H9 (cell line): Measurements from ENCODE around the gene NT5C. TPM values are rescaled to one million over a fixed set of nuclear protein-coding genes. Genes with fewer than 3 reads are reported as not detected.

Experiments used
- DNase-seq: peaks from one replicate; pipeline ENCODE4 v3.0.0-alpha.2; 2017
- H2AFZ ChIP-seq: one replicate; pipeline ENCODE4 v1.6.1; 2013; ENCODE audit warnings: mild to moderate bottlenecking, low read length, control low read depth, moderate library complexity
- H2AK5ac ChIP-seq: 2 replicates; pipeline ENCODE4 v1.6.1; 2013; ENCODE audit warnings: low read length, control low read depth, mixed read lengths; ENCODE audit not compliant: insufficient read length
- H2BK120ac ChIP-seq: one replicate; pipeline ENCODE4 v1.6.1; 2013; ENCODE audit warnings: low read depth, mild to moderate bottlenecking, low read length, control low read depth, inconsistent platforms; ENCODE audit not compliant: poor library complexity, severe bottlenecking
- H2BK12ac ChIP-seq: 2 replicates; pipeline ENCODE4 v1.6.1; 2013; ENCODE audit warnings: low read length, control low read depth, mixed read lengths, low read depth; ENCODE audit not compliant: insufficient read length
- H2BK15ac ChIP-seq: 2 replicates; pipeline ENCODE4 v1.6.1; 2013; ENCODE audit warnings: low read depth, low read length, control low read depth
- H2BK20ac ChIP-seq: one replicate; pipeline ENCODE4 v1.6.1; 2013; ENCODE audit warnings: low read depth, mild to moderate bottlenecking, low read length, control low read depth, inconsistent platforms; ENCODE audit not compliant: poor library complexity, severe bottlenecking
- H2BK5ac ChIP-seq: 2 replicates; pipeline ENCODE4 v1.6.1; 2013; ENCODE audit warnings: low read length, control low read depth, mixed read lengths; ENCODE audit not compliant: insufficient read length
- H3K14ac ChIP-seq: 2 replicates; pipeline ENCODE4 v1.6.1; 2013; ENCODE audit warnings: low read length, control low read depth; ENCODE audit not compliant: insufficient read depth
- H3K18ac ChIP-seq: 2 replicates; pipeline ENCODE4 v1.6.1; 2013; ENCODE audit warnings: low read depth, mild to moderate bottlenecking, mixed read lengths, low read length, control low read depth; ENCODE audit not compliant: insufficient read length
- H3K23ac ChIP-seq: 2 replicates; pipeline ENCODE4 v1.6.1; 2013; ENCODE audit warnings: low read length, control low read depth, mixed read lengths, low read depth; ENCODE audit not compliant: insufficient read length
- H3K23me2 ChIP-seq: 2 replicates; pipeline ENCODE4 v1.6.1; 2013; ENCODE audit warnings: low read depth, mild to moderate bottlenecking, mixed read lengths, low read length, control low read depth; ENCODE audit not compliant: insufficient read length, poor library complexity, severe bottlenecking
- H3K27ac ChIP-seq: 2 replicates; pipeline ENCODE4 v1.5.1; 2013; ENCODE audit warnings: low read length, control low read depth, mixed read lengths, low read depth; ENCODE audit not compliant: insufficient read length
- H3K27me3 ChIP-seq: 2 replicates; pipeline ENCODE4 v1.6.1; 2013; ENCODE audit warnings: low read length, control low read depth, inconsistent platforms; ENCODE audit not compliant: insufficient read depth
- H3K4ac ChIP-seq: 2 replicates; pipeline ENCODE4 v1.6.1; 2013; ENCODE audit warnings: low read depth, mild to moderate bottlenecking, control low read depth, inconsistent platforms, low read length, moderate library complexity
- H3K4me1 ChIP-seq: 2 replicates; pipeline ENCODE4 v1.6.1; 2013; ENCODE audit warnings: low read length, control low read depth, inconsistent platforms; ENCODE audit not compliant: insufficient read depth
- H3K4me2 ChIP-seq: 2 replicates; pipeline ENCODE4 v1.6.1; 2013; ENCODE audit warnings: low read length, control low read depth, mixed read lengths; ENCODE audit not compliant: insufficient read length, insufficient read depth
- H3K56ac ChIP-seq: 2 replicates; pipeline ENCODE4 v1.6.1; 2013; ENCODE audit warnings: low read depth, mild to moderate bottlenecking, mixed read lengths, low read length, control low read depth; ENCODE audit not compliant: insufficient read length
- H3K79me1 ChIP-seq: 2 replicates; pipeline ENCODE4 v1.6.1; 2013; ENCODE audit warnings: low read depth, mild to moderate bottlenecking, moderate library complexity, low read length, control low read depth, inconsistent platforms; ENCODE audit not compliant: insufficient read depth, poor library complexity, severe bottlenecking
- H3K79me2 ChIP-seq: 2 replicates; pipeline ENCODE4 v1.6.1; 2013; ENCODE audit warnings: low read length, control low read depth, inconsistent platforms; ENCODE audit not compliant: insufficient read depth
- H3K9ac ChIP-seq: 2 replicates; pipeline ENCODE4 v1.6.1; 2013; ENCODE audit warnings: low read length, control low read depth, mixed read lengths; ENCODE audit not compliant: insufficient read length; ENCODE audit errors: extremely low read depth
- H3K9me3 ChIP-seq: one replicate; pipeline ENCODE4 v1.6.1; 2013; ENCODE audit warnings: low read depth, low read length, inconsistent platforms; ENCODE audit not compliant: control insufficient read depth
- H3T11ph ChIP-seq: one replicate; pipeline ENCODE4 v1.6.1; 2013; ENCODE audit warnings: mild to moderate bottlenecking, low read length, control low read depth, inconsistent platforms
- H4K20me1 ChIP-seq: one replicate; pipeline ENCODE4 v1.6.1; 2013; ENCODE audit not compliant: control insufficient read depth, insufficient read length, insufficient read depth
- H4K5ac ChIP-seq: 2 replicates; pipeline ENCODE4 v1.6.1; 2013; ENCODE audit warnings: low read depth, mild to moderate bottlenecking, mixed read lengths, low read length, control low read depth; ENCODE audit not compliant: insufficient read length
- H4K8ac ChIP-seq: replicated peaks from 2 replicates; pipeline ENCODE4 v1.6.1; 2013; ENCODE audit warnings: low read length, control low read depth, mixed read lengths, low read depth; ENCODE audit not compliant: insufficient read length
- H4K91ac ChIP-seq: 2 replicates; pipeline ENCODE4 v1.6.1; 2013; ENCODE audit warnings: low read depth, mild to moderate bottlenecking, moderate library complexity, mixed read lengths, low read length, control low read depth; ENCODE audit not compliant: insufficient read length
- H3K27ac Mint-ChIP-seq, 3 experiments: 2 replicates in 2 of 3; 3 replicates in 1 of 3; pipeline ENCODE4 v1.8.0; 2020 to 2021; ENCODE audit warnings: mixed read lengths in 3 of 3, mild to moderate bottlenecking in 1 of 3, moderate library complexity in 1 of 3
- H3K27me3 Mint-ChIP-seq: 2 replicates; pipeline ENCODE4 v1.8.0; 2021; ENCODE audit warnings: low read depth, mild to moderate bottlenecking, moderate library complexity, mixed read lengths
- H3K36me3 Mint-ChIP-seq, 3 experiments: 2 replicates in 2 of 3; 3 replicates in 1 of 3; pipeline ENCODE4 v1.8.0; 2020 to 2021; ENCODE audit warnings: low read depth in 3 of 3, mixed read lengths in 3 of 3; ENCODE audit not compliant: insufficient read depth in 1 of 3
- H3K4me1 Mint-ChIP-seq, 2 experiments: 2 replicates each; pipeline ENCODE4 v1.8.0; 2020; ENCODE audit warnings: mixed read lengths in 2 of 2
- H3K4me3 Mint-ChIP-seq, 2 experiments: 2 replicates in 1 of 2; 3 replicates in 1 of 2; pipeline ENCODE4 v1.8.0; 2020 to 2021; ENCODE audit warnings: mild to moderate bottlenecking in 2 of 2, mixed read lengths in 2 of 2, moderate library complexity in 1 of 2
- H3K9me3 Mint-ChIP-seq, 2 experiments: 2 replicates in 1 of 2; 3 replicates in 1 of 2; pipeline ENCODE4 v1.8.0; 2020; ENCODE audit warnings: mild to moderate bottlenecking in 2 of 2, mixed read lengths in 2 of 2, moderate library complexity in 1 of 2
- CTCF ChIP-seq: fragments of 200-600 bp; sonication (generic); conservative IDR thresholded peaks from 3 replicates; pipeline ENCODE4 v1.8.0; 2021; ENCODE audit warnings: antibody characterized with exemption, mild to moderate bottlenecking
- WGBS: extraction: QIAGEN DNeasy Blood & Tissue Kit; methylation state at CpG from one replicate; pipeline ENCODE4 v1.1.7; 2013; ENCODE audit warnings: missing lambda C conversion rate, low lambda C conversion rate, mixed read lengths; ENCODE audit not compliant: insufficient read length; ENCODE audit errors: extremely low coverage; 5-methylcytosine and 5-hydroxymethylcytosine counted together
- total RNA-seq: library from RNA; stranded (reverse); gene quantifications from 2 replicates; pipeline ENCODE4 v1.2.1, GENCODE V29; 2021

NT5C gene
- total RNA-seq, 1 experiment from 2014 or later = 77.7 TPM

DNA sequence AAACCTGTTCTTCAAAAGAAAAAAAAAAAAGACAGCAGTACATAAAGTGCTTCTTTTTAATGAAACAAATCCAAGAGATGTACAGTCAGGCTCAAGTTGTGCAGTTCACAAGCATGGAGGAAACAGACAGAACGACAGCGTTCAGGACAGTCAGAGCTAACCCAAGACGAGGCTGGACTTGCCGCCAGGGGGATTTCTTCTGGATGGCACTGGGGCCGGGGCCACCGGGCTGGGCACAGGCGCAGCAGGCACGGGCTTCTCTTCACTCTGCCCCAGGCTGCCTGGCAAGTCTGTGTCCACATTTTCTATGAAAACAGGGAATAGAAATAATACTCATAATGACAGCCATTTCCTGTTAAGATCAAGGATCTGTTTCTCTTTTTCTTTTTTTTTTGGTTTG lies 4.4 kb upstream of the NT5C start:
- DNase-seq = no peak
- Histone ChIP-seq H2BK120ac (no peak overlapping the region), H2BK20ac (no peak overlapping the region), H2BK5ac (no peak overlapping the region), H3K27me3 (no peaks in the 10 kb centered on the region), H3K79me1 (peaks cover 5% of the 10 kb centered on the region), H2BK12ac (no peak overlapping the region), H4K91ac (no peak overlapping the region), H4K8ac (no peak overlapping the region), H3K79me2 (no peaks in the 10 kb centered on the region), H3K27ac (no peak overlapping the region), H3K4ac (no peak overlapping the region), H3K14ac (no peak overlapping the region), H3K9me3 (no peaks in the 10 kb centered on the region), H3K23me2 (peaks cover 3% of the 10 kb centered on the region), H4K5ac (no peak overlapping the region), H3K23ac (no peak overlapping the region), H3K4me1 (no peaks in the 10 kb centered on the region), H4K20me1 (no peaks in the 10 kb centered on the region), H2BK15ac (no peak overlapping the region), H3K4me2 (no peak overlapping the region), H3K56ac (no peak overlapping the region), H3K9ac (no peak overlapping the region), H2AK5ac (no peak overlapping the region), H3K18ac (no peak overlapping the region), H2AFZ (no peak overlapping the region), H3T11ph (no peak overlapping the region)
- no peaks in the 10 kb centered on the region for H3K9me3 Mint-ChIP-seq
- no peak overlapping the region for H3K4me3 Mint-ChIP-seq
- no peaks in the 10 kb centered on the region; the same call in 1 of the 2 replicates for H3K27me3 Mint-ChIP-seq
- no peak for TF ChIP-seq CTCF
- H3K4me1 Mint-ChIP-seq = peaks cover 0 to 2% of the 10 kb centered on the region in 2 experiments; a peak in 1 of 4 replicates
- no CpG with 5 or more reads among the region's 8 CpGs for WGBS
- peak overlapping the region in 2 of 3 experiments; percentile 59 to 88; a peak in 4 of 7 replicates for H3K27ac Mint-ChIP-seq
- peaks cover 17 to 54% (median 48%) of the 10 kb centered on the region in 3 experiments; a peak in 6 of 7 replicates for H3K36me3 Mint-ChIP-seq
